C1 segment of cervical spinal cord (tissue), 14 donors: Measurements from ENCODE around the gene MCC.

Experiments
- DNase-seq, 14 donors: peaks; one replicate each; lab custom pipeline; 2025; lab: John Stamatoyannopoulos, UW

The MCC gene

GRCh38 chr5:113150221-113150620, 338.0 kb downstream of the MCC start:
- DNase-seq, result no peak

GRCh38 chr5:113147537-113147936, 340.7 kb downstream of the MCC start:
- DNase-seq, result no peak

- no peak for DNase-seq
Observed at GRCh38 chr5:113147101-113147508, 341.1 kb downstream of the MCC start.

GRCh38 chr5:113145757-113146387, 342.4 kb downstream of the MCC start:
- no peak for DNase-seq

GRCh38 chr5:113142186-113142585, 346.1 kb downstream of the MCC start:
- DNase-seq, result peak in 2 of 14 donors; percentile 9

GRCh38 chr5:113140837-113141671, 347.2 kb downstream of the MCC start:
- DNase-seq, result peak in 3 of 14 donors; percentile 11 to 46 (median 18)

- no peak for DNase-seq
Observed at GRCh38 chr5:113133211-113133975, 354.9 kb downstream of the MCC start.

GRCh38 chr5:113132564-113132963, 355.7 kb downstream of the MCC start:
- no peak for DNase-seq

- no peak for DNase-seq
Observed at GRCh38 chr5:113128641-113129330, 359.5 kb downstream of the MCC start.

- no peak for DNase-seq
Observed at GRCh38 chr5:113128082-113128481, 360.2 kb downstream of the MCC start.

- no peak for DNase-seq
Observed at GRCh38 chr5:113127021-113127420, 361.2 kb downstream of the MCC start.

- DNase-seq, result no peak
Observed at GRCh38 chr5:113125371-113125770, 362.9 kb downstream of the MCC start.

GRCh38 chr5:113124914-113125313, 363.3 kb downstream of the MCC start:
- DNase-seq, result no peak

GRCh38 chr5:113124265-113124664, 364.0 kb downstream of the MCC start:
- DNase-seq, result no peak

GRCh38 chr5:113123618-113124017, 364.6 kb downstream of the MCC start:
- no peak for DNase-seq

- DNase-seq, result no peak
Observed at GRCh38 chr5:113122053-113122452, 366.2 kb downstream of the MCC start.

GRCh38 chr5:113119246-113119924, 368.9 kb downstream of the MCC start:
- peak in 5 of 14 donors; percentile 10 to 47 (median 26) for DNase-seq

GRCh38 chr5:113118765-113119164, 369.5 kb downstream of the MCC start:
- peak in 2 of 14 donors; percentile 3 to 20 for DNase-seq

- DNase-seq, result no peak
Observed at GRCh38 chr5:113118298-113118697, 370.0 kb downstream of the MCC start.

GRCh38 chr5:113117543-113118115, 370.6 kb downstream of the MCC start:
- no peak for DNase-seq

- no peak for DNase-seq
Observed at GRCh38 chr5:113115956-113116355, 372.3 kb downstream of the MCC start.
